IMR-90 (cell line): ENCODE results near the gene CACNA2D3. TPM values are rescaled to one million over a fixed set of nuclear protein-coding genes. Genes with fewer than 3 reads are reported as not detected.
A peak's percentile ranks its signal among the peaks of the same experiment; 100 is the strongest.

Source experiments
- ATAC-seq: fragments of 200-7000 bp; cut with Tn5 transposase; 2 replicates; pipeline ENCODE4 v1.9.1; 2020; ENCODE audit warnings: low read depth, mild to moderate bottlenecking, moderate library complexity
- BruUV-seq: library from RNA; stranded (reverse); fragments of 400-500 nt; replicated peaks from 2 replicates; lab custom pipeline; 2021; lab: Mats Ljungman, UMichigan
- CTCF ChIA-PET: fragments of 300-600 bp; formaldehyde crosslinking; extraction: SDS; loops from one replicate; lab custom pipeline; 2021; ENCODE audit warnings: antibody characterized with exemption; lab: Yijun Ruan, JAX
- POLR2A ChIA-PET: fragments of 300-600 bp; sonication (Branson Sonifier 250); formaldehyde crosslinking; loops from one replicate; lab custom pipeline; 2022; ENCODE audit warnings: antibody characterized with exemption; ENCODE audit not compliant: unreplicated experiment; lab: Charles Lee
- DNase-seq: peaks from one replicate; pipeline ENCODE4 v3.0.0; 2013
- H2AFZ ChIP-seq: replicated peaks from 2 replicates; pipeline ENCODE3; 2013; ENCODE audit warnings: low read length, mild to moderate bottlenecking; ENCODE audit not compliant: poor library complexity
- H2AK5ac ChIP-seq: 2 replicates; pipeline ENCODE4 v1.6.1; 2013; ENCODE audit warnings: low read depth, low read length, inconsistent platforms
- H2AK9ac ChIP-seq: replicated peaks from 2 replicates; pipeline ENCODE3; 2013; ENCODE audit warnings: mild to moderate bottlenecking, low read depth, low read length, moderate library complexity; ENCODE audit not compliant: poor library complexity
- H2BK120ac ChIP-seq: 2 replicates; pipeline ENCODE4 v1.6.1; 2013; ENCODE audit warnings: low read depth, low read length, inconsistent platforms
- H2BK15ac ChIP-seq: 3 replicates; pipeline ENCODE4 v1.6.1; 2013; ENCODE audit warnings: low read depth, low read length, inconsistent platforms
- H2BK20ac ChIP-seq: 2 replicates; pipeline ENCODE4 v1.6.1; 2013; ENCODE audit warnings: low read depth, mild to moderate bottlenecking, inconsistent platforms, low read length, moderate library complexity
- H2BK5ac ChIP-seq: 2 replicates; pipeline ENCODE4 v1.6.1; 2013; ENCODE audit warnings: mild to moderate bottlenecking, low read depth, low read length, inconsistent platforms; ENCODE audit not compliant: poor library complexity, severe bottlenecking
- H3K14ac ChIP-seq: replicated peaks from 2 replicates; pipeline ENCODE4 v1.6.1; 2013; ENCODE audit warnings: low read depth, low read length, inconsistent platforms
- H3K18ac ChIP-seq: 2 replicates; pipeline ENCODE4 v1.6.1; 2013; ENCODE audit warnings: low read depth, low read length, control low read depth
- H3K23ac ChIP-seq: 2 replicates; pipeline ENCODE4 v1.6.1; 2013; ENCODE audit warnings: low read depth, low read length, inconsistent platforms
- H3K27ac ChIP-seq: 2 replicates; pipeline ENCODE4 v1.5.1; 2013; ENCODE audit warnings: mild to moderate bottlenecking, control low read depth, low read length; ENCODE audit not compliant: insufficient read depth
- H3K27me3 ChIP-seq: 2 replicates; pipeline ENCODE4 v1.6.1; 2013; ENCODE audit warnings: low read length; ENCODE audit not compliant: control insufficient read depth, insufficient read depth
- H3K36me3 ChIP-seq: 2 replicates; pipeline ENCODE4 v1.6.1; 2013; ENCODE audit warnings: low read length, mixed read lengths; ENCODE audit not compliant: control insufficient read depth, insufficient read depth
- H3K4ac ChIP-seq: 2 replicates; pipeline ENCODE4 v1.6.1; 2013; ENCODE audit warnings: low read depth, low read length, inconsistent platforms
- H3K4me1 ChIP-seq: 2 replicates; pipeline ENCODE4 v1.6.1; 2013; ENCODE audit warnings: low read length, mixed read lengths; ENCODE audit not compliant: control insufficient read depth, insufficient read depth
- H3K4me2 ChIP-seq: 2 replicates; pipeline ENCODE4 v1.6.1; 2013; ENCODE audit warnings: low read depth, mild to moderate bottlenecking, control low read depth, low read length, moderate library complexity
- H3K4me3 ChIP-seq: 2 replicates; pipeline ENCODE4 v1.5.1; 2013; ENCODE audit warnings: low read depth, mild to moderate bottlenecking, control low read depth, low read length, moderate library complexity; ENCODE audit not compliant: insufficient read depth
- H3K56ac ChIP-seq: 2 replicates; pipeline ENCODE4 v1.6.1; 2013; ENCODE audit warnings: low read length, inconsistent platforms; ENCODE audit not compliant: insufficient read depth; ENCODE audit errors: extremely low read depth
- H3K79me1 ChIP-seq, 2 experiments: 2 replicates each; pipeline ENCODE4 v1.6.1; 2013; ENCODE audit warnings: low read length in 2 of 2, inconsistent platforms in 1 of 2, low read depth in 1 of 2
- H3K9ac ChIP-seq: 2 replicates; pipeline ENCODE4 v1.6.1; 2013; ENCODE audit warnings: low read depth, low read length, control low read depth
- H3K9me1 ChIP-seq: 2 replicates; pipeline ENCODE4 v1.6.1; 2013; ENCODE audit warnings: low read length, inconsistent platforms; ENCODE audit not compliant: insufficient read depth
- H3K9me3 ChIP-seq: 2 replicates; pipeline ENCODE4 v1.6.1; 2013; ENCODE audit warnings: low read length; ENCODE audit not compliant: control insufficient read depth, insufficient read depth
- H4K20me1 ChIP-seq: 2 replicates; pipeline ENCODE4 v1.6.1; 2013; ENCODE audit warnings: low read length, inconsistent platforms; ENCODE audit not compliant: insufficient read depth
- H4K5ac ChIP-seq: 2 replicates; pipeline ENCODE4 v1.6.1; 2013; ENCODE audit warnings: mild to moderate bottlenecking, low read depth, low read length, control low read depth
- H4K8ac ChIP-seq, 2 experiments: 2 replicates each; pipeline ENCODE4 v1.6.1; 2013; ENCODE audit warnings: low read depth in 2 of 2, low read length in 2 of 2, control low read depth in 1 of 2, inconsistent platforms in 1 of 2
- H4K91ac ChIP-seq: 2 replicates; pipeline ENCODE4 v1.6.1; 2013; ENCODE audit warnings: low read depth, low read length, inconsistent platforms; ENCODE audit not compliant: insufficient read depth
- POLR2A ChIP-seq: IDR thresholded peaks from 2 replicates; pipeline ENCODE4 v1.6.1; 2012; ENCODE audit warnings: mild to moderate bottlenecking, low read depth, low read length
- SMC3 ChIP-seq: fragments of 150-350 bp; IDR thresholded peaks from 2 replicates; pipeline ENCODE4 v1.6.1; 2016; ENCODE audit warnings: low read depth, mild to moderate bottlenecking, antibody characterized with exemption, low read length, moderate library complexity
- WGBS, 2 experiments: methylation state at CpG; one replicate each; pipeline versions ENCODE4 v1.1.5 to v1.1.7; 2013; ENCODE audit warnings: missing lambda C conversion rate in 2 of 2; ENCODE audit not compliant: insufficient read length in 1 of 2; ENCODE audit errors: extremely low coverage in 2 of 2; 5-methylcytosine and 5-hydroxymethylcytosine counted together
- dilution Hi-C: fragments of 300-500 bp; cut with HindIII; formaldehyde crosslinking; loops from one replicate; pipeline ENCODE4 v1.14.3; 2018; ENCODE audit warnings: low sequenced_read_pairs; ENCODE audit not compliant: unreplicated experiment
- in situ Hi-C: fragments of 300-500 bp; cut with MboI; formaldehyde crosslinking; loops from 3 replicates; pipeline ENCODE4 v1.14.3; 2019; ENCODE audit warnings: low sequenced_read_pairs, inconsistent platforms, mixed read lengths
- intact Hi-C: fragments of 100-400 bp; cut with micrococcal nuclease; formaldehyde crosslinking; loops from 2 replicates; pipeline ENCODE4 v1.10.0; 2022
- polyA plus RNA-seq, 3 experiments: library from polyadenylated mRNA; depleted of rRNA; stranded (reverse); fragments of >200 nt; gene quantifications; 2 replicates each; pipeline ENCODE4 v1.2.3, GENCODE V29; 2012; ENCODE audit warnings: low replicate concordance in 1 of 3
- total RNA-seq: library from RNA; depleted of rRNA; stranded (reverse); fragments of >200 nt; gene quantifications from 2 replicates; pipeline ENCODE4 v1.2.3, GENCODE V29; 2012

The CACNA2D3 gene
- total and polyA plus RNA-seq, 2 of the 4 experiments (the other 2 are of a cell fraction) = 0.36 to 0.41 TPM

- Histone ChIP-seq H2AFZ (peak overlapping the region; percentile 19), H3K9ac (no peak overlapping the region), H3K9me1 (no peaks in the 10 kb centered on the region), H2BK20ac (no peak overlapping the region), H3K27me3 (peaks cover 5% of the 10 kb centered on the region; the same call in 1 of the 2 replicates), H3K4me1 (no peaks in the 10 kb centered on the region), H2BK120ac (no peak overlapping the region), H2BK15ac (no peak overlapping the region), H3K14ac (no peak overlapping the region), H3K79me1 (no peaks in the 10 kb centered on the region), H3K36me3 (no peaks in the 10 kb centered on the region), H3K4me3 (no peak overlapping the region), H2AK5ac (no peak overlapping the region), H3K27ac (no peak overlapping the region), H4K5ac (no peak overlapping the region), H2BK5ac (no peak overlapping the region), H3K4me2 (no peak overlapping the region), H3K4ac (no peak overlapping the region), H3K23ac (no peak overlapping the region), H4K20me1 (no peaks in the 10 kb centered on the region), H3K9me3 (peaks cover 3% of the 10 kb centered on the region; the same call in 1 of the 2 replicates), H4K91ac (no peak overlapping the region), H2AK9ac (no peak overlapping the region), H4K8ac (no peak overlapping the region), H3K56ac (no peak overlapping the region), H3K18ac (no peak overlapping the region)
- dilution Hi-C loops = no loop called here
- no peak for ATAC-seq
- 20% methylated on average over 2 of the region's 8 CpGs; no CpG with 5 or more reads in 1 of the 2 experiments for WGBS, 2 experiments
- no peak for DNase-seq
- intact Hi-C loops = no loop called here
- in situ Hi-C loops = loop anchor here (25.0 kb wide), 1 partner anchor 400 kb away; no protein-coding TSS in a partner anchor
- TF ChIP-seq POLR2A (no peak), SMC3 (no peak)
- BruUV-seq = no TSS peak
- ChIA-PET POLR2A (no interaction called here), CTCF (no interaction called here)
Observed at GRCh38 chr3:54836871-54837270, 714.5 kb downstream of the CACNA2D3 start.
